HG03571 (cell line): Measurements from ENCODE around the gene TMEM132E.

Experiments used
- ATAC-seq: cut with Tn5 transposase; IDR thresholded peaks from one replicate; pipeline ENCODE4 v1.9.1; 2021; ENCODE audit not compliant: unreplicated experiment

TMEM132E gene

DNA sequence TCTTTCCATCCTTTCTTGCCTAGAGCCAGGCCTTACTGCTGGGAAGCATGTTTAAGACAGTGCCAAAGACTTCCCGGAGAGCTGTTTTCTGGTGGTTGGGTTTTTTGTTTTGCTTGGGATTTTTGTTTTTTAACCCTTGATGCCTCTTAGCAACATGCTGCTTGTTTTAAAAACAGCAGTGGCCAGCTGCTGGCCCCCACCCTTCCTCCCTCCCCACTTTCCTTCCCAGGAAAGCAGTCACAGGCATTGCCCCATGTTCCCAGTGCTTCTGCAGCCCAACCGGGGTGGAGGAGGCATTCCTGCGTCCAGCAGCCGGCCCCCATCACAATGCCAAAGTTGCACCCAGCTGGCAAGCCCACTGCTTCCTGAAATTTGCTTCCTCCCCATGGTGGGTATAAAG is 12.6 kb downstream of the TMEM132E start:
- ATAC-seq: no peak

DNA sequence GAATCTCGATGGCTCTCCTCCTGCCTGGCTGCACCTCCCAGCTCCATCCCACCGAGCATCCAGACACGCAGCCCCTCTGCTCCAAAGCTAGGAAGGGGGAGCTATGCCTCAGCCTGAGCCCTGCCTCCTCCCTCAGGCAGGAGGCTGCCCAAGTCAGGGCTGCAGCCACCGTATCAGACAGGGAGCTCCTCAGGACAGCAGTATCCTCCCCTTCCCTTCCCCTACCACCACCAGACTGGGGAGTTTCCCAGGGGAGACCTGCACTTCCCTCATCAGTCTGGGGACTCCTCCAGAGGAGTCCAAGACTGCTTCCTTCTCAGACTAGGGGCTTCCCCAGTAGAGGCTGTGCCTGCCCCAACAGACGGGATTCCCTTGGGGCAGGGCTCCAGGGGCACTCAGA is 17.5 kb downstream of the TMEM132E start:
- no peak for ATAC-seq

DNA sequence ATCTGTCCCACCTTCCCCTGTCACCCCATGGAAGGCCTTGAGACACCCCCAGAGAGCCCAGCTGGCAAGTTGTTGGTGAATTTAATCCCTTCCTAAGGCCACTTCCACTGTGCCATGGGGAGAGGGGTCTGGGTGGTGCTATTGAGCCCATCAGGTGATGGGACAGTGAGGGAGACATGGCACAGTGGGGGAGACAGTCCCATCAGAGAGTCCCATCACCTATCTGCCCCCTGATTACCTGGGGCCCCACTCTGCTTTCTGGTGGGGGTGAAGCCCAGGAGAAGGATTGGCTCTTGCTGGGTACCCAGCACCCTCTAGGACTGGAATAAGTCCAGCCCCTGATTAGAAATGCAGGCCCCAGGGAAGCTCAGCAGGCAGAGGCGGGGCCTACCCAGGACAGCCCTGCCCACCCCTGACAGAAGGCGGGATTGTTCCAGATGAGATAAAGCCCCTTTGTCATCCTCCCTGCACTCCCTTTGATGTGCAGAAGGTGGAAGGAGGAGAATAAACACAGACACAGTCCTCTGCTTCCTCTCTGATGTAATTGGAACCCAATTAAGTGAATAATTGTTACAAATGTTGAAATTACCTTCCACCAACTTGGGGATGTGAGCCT is 18.9 kb downstream of the TMEM132E start:
- ATAC-seq: no peak

DNA sequence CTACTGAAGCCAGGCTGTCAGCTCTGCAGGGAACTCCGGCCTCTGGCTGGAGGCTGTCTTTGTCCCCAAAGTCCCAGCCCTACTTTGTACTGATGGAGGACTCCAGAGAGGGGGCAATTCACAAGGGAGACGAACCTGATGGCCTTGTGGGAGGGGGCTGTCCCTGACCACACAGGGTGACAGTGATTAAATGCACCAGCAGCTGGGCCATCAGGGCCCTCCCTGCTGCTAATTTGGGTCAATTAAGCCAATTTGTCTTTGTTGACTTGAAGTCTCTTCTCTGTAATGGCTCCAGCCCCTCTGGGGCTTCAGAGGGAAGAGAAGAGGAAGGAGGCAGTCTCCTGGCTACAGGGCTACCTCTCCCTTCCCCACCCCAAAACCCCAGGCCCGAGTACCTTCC is 22.0 kb downstream of the TMEM132E start:
- ATAC-seq: no peak

DNA sequence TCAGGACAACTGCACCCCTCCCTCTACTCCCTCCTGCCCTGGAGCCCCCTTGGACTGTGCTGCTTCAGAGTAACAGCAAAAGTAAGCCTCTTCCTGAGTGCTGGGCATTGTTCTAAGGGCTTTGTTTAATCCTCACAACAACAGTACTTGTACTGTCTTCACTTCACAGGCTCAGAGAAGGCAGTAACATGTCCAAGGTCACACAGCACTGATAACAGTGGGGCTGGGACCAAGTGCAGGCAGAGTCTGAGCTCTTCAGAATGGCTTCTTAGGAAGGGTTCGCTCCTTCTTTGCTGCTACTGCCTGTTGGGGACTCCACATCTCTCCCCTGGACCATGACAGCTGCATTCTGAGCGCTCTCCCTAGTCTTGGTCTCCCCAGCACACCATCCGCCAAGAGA is 24.6 kb downstream of the TMEM132E start:
- ATAC-seq: no peak

DNA sequence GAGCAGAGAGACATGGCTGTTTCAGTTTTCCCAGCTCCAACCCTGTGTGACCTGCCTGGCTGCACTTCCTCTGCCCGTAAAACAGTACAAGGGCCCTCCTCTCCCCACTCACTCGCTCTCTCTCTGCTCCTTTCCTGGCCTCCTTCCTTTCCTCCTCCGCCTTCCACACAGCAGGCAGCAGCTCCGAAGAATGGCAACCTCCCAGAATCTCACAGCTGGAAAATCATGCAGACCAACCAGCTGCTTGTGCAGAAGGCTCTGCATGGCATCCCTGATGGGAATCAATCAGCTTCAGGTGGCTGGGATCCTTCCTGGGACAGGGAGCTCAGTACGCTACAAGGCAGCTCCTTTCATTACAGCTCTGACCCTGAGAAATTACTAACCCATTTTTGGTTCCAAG is 27.4 kb downstream of the TMEM132E start:
- no peak for ATAC-seq

DNA sequence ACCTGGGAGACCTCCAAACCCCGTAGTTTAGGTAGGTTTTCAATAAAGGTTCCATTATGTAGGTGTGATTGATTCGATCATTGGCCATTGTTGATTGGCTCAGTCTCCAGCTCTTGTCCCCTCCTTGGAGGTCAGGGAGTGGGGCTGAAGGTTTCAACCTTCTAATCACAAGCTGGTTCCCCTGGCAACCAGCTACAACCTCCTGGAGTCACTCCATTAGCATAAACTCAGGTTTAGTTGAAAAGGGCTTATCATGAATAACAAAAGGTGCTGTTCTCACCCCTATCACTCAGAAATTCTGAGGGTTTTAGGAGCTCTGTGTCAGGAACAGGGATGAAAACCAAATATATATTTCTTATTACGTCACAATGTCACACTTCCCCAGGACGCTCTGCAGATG is 28.5 kb downstream of the TMEM132E start:
- no peak for ATAC-seq

DNA sequence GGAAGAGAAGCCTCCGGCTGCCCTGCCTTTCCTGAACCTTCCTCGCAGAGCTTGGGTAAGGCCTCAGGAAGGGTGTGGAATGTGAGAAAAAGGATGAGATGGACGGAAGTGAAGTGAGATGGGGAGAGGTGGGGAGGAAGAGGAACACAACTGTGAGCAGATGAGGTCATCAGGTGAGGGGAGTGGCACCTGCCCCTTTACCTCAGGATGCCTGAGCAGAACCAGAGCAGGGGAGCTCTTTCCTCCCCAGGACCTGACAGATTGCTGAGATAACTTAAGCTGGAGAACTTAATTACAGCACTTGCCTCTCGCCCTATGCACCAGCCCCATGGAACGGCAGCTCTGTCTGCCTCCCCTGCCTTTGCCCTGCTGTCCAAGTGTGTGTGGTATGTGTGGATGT is 29.8 kb downstream of the TMEM132E start:
- ATAC-seq: no peak

DNA sequence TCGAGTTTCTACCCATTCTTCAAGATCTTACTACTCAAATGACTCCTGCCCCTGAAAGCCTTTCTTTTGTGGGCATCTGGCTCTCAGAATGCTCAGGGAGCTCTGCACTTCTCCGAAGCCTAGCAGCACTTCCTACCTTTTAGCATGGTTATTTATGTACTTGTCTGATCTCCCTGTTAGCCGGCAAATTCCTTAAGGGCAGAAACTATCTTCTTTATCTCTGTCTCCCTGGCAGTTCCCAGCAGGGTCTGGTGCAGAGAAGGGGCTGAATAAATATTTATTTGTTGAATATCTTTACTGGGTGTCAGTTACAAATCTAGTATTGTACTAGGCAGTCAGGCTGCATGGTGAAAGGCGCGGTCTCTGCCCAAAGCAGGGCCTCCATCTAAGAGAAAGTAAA is 30.7 kb downstream of the TMEM132E start:
- no peak for ATAC-seq

DNA sequence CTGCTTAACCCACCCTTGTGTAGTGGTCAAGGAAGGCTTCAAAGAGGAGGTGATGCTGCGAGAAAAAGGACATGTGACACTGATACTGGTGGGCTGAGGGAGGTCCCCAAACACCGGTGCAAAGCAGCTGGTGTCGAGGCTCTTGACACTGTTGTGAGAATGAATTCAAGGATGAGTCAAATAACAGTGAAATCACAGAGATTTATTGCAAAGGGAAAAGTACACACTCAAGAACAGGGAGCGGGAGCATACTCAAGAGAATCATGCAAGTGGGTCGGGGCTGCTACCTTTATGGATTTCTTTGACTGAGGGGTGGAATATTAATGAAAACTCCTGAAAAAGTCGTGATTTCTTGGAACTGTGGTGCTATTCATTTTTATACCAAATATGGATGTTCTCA is 31.1 kb downstream of the TMEM132E start:
- ATAC-seq: no peak

DNA sequence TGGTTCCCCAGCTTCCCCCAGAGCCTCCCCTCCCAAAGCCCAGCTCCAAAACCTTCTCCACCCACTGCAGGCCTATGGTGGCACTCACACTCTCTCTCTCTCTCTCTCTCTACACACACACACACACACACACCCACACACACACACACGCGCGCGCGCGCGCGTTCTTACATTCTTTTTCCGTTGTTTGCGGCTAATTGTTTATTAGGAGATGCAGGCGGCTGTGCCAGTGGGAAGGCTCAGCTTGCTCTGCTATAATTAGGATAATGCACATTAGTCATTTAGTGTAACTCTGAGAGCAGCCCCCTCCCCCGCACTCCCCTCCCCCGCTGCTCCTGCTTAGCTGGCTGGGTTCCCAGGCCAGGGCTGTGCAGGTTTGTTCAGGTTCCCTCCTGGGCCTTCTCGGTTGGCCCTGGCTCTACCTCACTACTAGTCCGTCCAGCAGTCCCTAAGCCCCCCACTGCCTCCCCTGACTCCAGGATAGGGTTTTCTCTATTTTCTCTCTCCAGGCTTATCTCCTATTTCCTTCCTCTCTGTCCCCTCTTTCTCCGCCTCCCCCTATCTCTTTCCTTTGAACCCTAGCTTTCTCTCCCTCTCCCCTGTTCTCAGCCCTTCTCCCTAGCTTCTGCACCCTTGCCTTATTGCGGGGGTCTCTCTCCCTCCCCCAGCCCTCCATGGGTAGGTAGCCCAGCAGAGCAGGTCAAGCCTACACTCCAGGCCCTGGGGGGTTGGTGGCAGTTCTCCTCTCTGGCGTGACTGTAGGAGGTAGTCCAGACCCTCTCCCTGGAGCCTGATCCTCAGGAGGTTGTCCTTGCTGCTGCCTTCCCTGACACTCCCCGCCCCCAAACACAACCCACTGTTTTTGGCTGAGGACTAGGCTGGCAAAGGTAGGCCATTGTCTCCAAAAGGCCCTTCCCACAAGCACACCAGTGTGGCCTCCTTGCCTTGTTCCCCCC is 34.0 kb downstream of the TMEM132E start:
- ATAC-seq: no peak

DNA sequence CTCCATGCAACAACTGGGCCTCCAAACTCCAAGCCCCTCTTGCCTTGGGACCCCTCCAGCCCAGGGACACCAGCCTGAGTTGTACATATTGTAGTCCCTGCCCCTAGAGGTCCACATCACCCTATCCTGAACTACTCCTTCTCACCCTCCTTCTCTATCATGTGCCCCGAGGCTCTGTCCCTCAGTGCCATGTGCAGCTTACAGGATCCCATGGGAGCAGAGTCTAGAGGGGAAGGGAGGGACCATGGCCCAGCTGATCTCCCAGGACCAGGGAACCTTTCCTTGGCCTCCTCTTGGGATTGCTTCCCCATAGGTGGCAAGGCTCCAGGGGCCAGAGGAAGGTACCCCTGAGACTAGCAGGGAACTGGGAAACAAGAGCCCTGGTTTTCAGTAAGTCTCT is 35.3 kb downstream of the TMEM132E start:
- no peak for ATAC-seq

DNA sequence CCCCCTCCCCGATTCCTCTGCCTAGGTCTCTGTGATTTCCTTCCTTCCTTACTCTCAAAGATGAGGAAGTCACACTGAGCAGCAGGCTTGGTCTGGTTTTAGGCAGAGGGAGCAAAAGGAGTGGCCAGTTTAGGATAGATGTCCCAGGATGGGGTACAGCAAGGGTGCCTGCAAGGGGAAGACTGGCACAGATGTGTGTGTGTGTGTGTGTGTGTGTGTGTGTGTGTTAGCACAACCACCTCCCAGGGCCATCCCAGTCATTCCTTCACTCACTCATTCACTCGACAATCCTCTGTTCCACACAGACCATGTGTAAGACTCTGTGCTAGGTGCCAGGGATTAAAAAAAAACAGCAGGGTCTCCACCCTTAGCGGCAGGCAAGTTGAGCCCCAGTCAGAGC is 35.9 kb downstream of the TMEM132E start:
- no peak for ATAC-seq

DNA sequence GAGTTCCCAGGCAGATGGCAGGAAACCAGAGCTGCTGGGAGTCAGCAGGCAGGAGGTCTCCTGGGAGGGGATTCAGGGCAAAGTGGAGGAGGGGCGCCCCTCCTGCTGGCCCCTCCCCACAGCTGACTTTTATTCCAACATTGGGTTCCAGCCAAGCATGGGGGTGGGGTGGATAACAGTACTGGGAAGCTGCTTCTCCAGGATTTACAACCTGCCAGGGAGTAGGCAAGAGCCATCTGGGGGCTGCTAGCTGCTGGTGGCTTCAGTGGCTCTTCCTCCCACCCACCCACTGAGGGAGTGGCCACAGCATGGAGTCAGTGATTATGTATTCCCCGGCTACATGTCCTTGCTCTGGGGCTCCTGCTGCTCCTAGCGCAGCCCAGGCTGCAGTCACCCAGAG is 36.8 kb downstream of the TMEM132E start:
- ATAC-seq: no peak

DNA sequence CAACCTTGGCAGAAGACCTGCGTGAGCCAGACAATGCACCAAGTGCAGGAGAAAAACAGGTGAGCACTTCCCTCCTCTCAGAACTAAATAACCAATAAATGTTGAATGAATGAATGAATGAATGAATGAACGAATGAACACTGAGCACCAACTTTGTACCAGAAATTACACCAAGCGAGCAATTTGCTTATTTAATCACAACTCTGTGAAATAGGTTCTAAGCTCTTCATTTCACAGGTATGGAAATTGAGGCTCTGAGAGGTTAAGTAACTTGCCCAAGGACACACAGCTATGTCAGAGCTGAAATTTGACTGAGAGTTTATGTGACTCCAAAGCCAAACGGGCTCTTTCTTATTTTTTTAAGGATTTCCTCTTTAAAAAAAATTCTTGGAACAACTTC is 38.0 kb downstream of the TMEM132E start:
- no peak for ATAC-seq

DNA sequence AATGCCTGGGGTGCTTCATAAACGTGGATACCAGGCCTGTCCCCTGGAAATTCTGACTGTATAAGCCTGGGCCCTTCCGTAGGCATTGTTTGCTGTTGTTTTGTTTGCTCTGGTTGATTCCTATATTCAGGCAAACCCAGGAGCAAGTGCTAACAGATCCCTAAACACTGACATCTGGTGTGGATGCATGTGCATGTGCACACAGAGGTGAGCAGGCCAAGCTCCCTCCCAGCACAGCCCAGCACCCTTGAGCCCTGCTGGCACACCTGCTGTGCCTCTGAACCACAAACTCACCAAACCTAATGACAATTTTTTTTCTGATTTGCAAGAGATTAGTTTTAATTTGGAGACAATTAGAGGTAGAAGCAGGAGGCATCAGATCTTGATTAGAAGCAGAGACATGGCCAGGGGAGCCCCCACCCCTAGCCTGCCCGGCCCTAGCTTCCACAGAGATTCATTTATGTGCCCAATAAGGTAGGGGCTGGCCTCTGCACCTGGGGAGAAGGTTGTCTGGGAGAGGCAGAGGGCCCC is 40.4 kb downstream of the TMEM132E start:
- ATAC-seq: no peak

DNA sequence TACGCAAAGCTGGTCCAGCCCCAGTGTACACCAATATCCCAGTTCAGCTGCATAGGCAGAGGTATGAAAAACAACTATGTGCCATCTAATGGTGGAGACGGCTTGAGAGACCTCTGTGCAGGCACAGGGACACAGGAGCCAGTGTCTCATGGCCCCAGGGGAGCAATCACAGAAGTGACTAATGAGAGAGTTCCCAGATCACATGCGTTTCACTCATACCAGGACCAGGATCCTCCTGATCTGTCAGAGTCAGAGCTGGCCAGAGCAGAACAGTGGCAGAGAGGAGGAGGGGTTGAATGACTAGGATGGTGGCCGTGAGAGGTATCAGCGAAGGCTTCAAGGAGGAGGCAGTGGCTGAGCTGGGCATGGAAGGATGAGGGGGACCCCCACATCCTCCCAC is 41.1 kb downstream of the TMEM132E start:
- ATAC-seq: no peak

DNA sequence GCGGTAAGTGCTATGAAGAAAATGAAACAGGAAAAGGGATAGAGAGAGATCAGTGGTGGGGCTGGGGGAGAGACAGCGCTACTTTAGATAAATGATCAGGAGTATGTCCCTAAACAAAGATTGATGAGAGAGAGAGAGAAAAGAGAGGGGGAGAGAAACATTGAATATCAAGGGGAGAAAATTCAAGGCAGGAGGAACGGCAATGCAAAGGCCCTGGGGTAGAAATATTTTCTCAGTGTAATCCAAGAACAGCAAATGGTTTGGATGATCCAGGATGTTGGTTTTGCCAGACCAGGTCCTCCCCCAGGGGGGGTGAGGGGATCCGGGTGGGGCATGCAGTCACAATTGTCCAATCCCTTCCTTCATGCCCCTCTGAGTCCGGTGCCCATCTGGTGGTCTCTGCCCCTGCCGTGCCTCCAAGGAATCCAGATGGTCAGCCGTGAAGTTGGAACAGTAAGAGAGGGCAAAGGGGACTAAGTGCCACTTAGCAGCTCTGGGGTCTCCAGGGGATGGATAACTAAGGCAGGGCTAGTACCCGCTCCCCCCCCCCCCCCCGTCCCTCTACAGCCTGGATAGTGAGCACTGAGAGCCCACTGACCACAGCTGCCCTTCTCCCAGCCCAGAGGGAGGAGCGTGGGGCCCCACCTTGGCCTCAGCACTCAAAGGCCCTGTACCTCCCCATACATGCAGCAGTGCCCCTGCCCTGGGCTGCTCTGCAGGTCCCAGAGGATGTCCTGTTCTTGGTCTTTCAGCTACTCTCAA is 43.7 kb downstream of the TMEM132E start:
- ATAC-seq: no peak

DNA sequence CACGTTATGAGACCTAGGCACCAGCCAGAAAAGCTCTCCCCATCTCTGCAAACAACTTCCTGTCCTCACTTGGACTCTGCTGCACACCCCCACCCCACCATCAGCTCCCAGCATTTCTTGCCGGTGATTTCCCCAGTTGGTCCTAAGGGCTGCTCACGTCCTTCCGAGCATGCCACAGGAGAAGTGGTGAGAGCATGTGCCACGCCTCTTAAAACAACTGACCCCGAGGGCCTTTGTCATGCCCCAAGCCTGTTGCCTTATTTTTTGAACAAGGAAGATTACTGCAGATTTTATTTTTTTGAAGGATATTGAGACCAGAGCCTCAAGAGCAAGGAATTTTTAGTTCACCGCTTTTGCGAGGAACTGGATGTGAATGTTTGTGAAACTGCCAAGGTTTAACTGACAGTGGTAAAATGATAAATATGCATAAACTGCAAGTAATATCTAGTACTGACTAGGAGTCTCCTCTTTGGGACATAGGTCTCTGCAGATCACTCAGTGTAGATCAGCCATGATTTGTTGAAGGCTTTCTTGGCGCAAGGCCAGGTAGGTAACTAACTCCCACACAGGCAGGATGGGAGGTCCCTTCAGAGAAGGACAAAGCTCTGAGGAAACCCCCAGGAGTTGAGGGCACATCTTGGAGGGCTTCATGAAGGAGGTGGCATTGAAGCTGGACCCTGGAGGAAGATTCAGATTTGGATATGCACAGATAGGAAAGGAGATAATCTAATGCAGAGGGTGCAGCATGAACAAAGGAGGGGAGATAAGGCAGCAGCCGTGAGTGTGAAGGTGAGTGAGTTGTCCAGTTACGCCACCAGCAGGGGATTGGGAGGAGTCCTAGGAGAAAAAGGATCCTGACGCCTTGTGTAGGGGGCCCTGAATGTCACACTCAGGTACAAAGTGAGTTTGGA is 44.7 kb downstream of the TMEM132E start:
- no peak for ATAC-seq

DNA sequence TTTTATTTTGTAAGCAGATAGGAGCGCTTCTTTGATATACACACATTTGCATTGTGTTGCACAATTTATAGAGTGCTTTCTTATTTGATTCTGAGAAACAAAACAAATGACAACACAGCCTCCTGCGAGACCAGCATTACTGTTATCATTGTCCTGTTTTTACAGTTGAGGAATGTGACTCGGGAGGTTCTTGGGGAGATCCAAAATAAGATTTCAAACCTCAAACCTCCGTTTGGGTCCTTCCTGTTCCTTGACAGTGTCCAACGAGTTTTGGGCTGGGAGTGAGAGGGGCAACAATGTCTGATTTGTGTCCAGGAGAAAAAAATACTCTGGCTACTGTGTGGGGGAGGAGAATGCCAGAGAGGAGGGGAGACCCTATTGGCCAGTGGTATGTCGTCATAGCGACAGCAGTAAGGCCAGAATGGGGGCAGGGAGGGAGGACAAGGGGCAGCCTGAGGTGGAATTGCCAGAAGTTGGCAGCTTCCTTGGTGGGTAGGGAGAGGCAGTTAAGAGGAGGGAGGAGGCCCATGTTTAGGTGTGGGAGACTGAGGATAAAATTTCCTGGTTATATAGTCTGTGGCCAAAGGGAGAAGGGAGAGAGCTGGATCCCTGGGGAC is 45.5 kb downstream of the TMEM132E start:
- no peak for ATAC-seq
